Epithelial cell of esophagus (primary cell): ENCODE data around the gene CYP27B1.

Experiments used
- DNase-seq: peaks from one replicate; pipeline ENCODE4 v3.0.0; 2010; ENCODE audit warnings: low read depth
- H3K4me3 ChIP-seq: 2 replicates; pipeline ENCODE4 v1.5.1; 2011; ENCODE audit warnings: mild to moderate bottlenecking, low read length, control low read depth
- CTCF ChIP-seq: IDR thresholded peaks from 2 replicates; pipeline ENCODE4 v1.5.1; 2011; ENCODE audit warnings: low read depth, mild to moderate bottlenecking, low read length, control low read depth, inconsistent platforms; ENCODE audit not compliant: insufficient read depth; ENCODE audit errors: missing control alignments

Gene CYP27B1

GRCh38 chr12:57783466-57783801 is 16.6 kb upstream of the CYP27B1 start:
- DNase-seq = no peak
- peak overlapping the region; percentile 74 for H3K4me3 ChIP-seq
- TF ChIP-seq CTCF = no peak

GRCh38 chr12:57782608-57783465 is 16.0 kb upstream of the CYP27B1 start, which contains the start of gene TSFM:
Gene TSFM (plus strand): TSS chr12:57782787. CDS start chr12:57782802, 15 bp downstream.
- TF ChIP-seq CTCF = peak; percentile 89
- DNase-seq = peak; percentile 96
- peak within 1 kb of the TSS; percentile 74 for H3K4me3 ChIP-seq

- no peak overlapping the region for H3K4me3 ChIP-seq
These were observed 15.3 kb upstream of the CYP27B1 start for GRCh38 chr12:57782243-57782607.

GRCh38 chr12:57781801-57782200 is 14.9 kb upstream of the CYP27B1 start:
- no peak overlapping the region for H3K4me3 ChIP-seq
- DNase-seq = no peak
- no peak for TF ChIP-seq CTCF

More at GRCh38 chr12:57782243-57782607, 15.3 kb upstream of the CYP27B1 start:
- DNase-seq = no peak
- no peak for TF ChIP-seq CTCF

- no peak for TF ChIP-seq CTCF
- no peak overlapping the region for H3K4me3 ChIP-seq
- DNase-seq = no peak
These were observed 14.4 kb upstream of the CYP27B1 start for GRCh38 chr12:57781244-57781643.

- no peak overlapping the region for H3K4me3 ChIP-seq
- TF ChIP-seq CTCF = no peak
- DNase-seq = no peak
These were observed 13.5 kb upstream of the CYP27B1 start for GRCh38 chr12:57780284-57780897.

GRCh38 chr12:57779736-57780135 is 12.9 kb upstream of the CYP27B1 start:
- no peak for TF ChIP-seq CTCF
- H3K4me3 ChIP-seq = no peak overlapping the region
- DNase-seq = no peak
